AG10803 (cell line): ENCODE results near the gene HMGB2.

Source experiments
- DNase-seq: peaks from one replicate; pipeline ENCODE4 v3.0.0; 2010; ENCODE audit warnings: low read depth
- H3K4me3 ChIP-seq: 2 replicates; pipeline ENCODE4 v1.5.1; 2011; ENCODE audit warnings: mild to moderate bottlenecking, low read length, control low read depth
- CTCF ChIP-seq: conservative IDR thresholded peaks from 2 replicates; pipeline ENCODE4 v1.5.1; 2011; ENCODE audit warnings: mild to moderate bottlenecking, low read length, control low read depth, inconsistent platforms

The HMGB2 gene

GRCh38 chr4:173281406-173282255, 52.5 kb downstream of the HMGB2 start:
- no peak for DNase-seq
- no peak overlapping the region for H3K4me3 ChIP-seq

More at GRCh38 chr4:173281406-173282255, 52.5 kb downstream of the HMGB2 start:
- no peak for TF ChIP-seq CTCF
